Fibroblast of lung (primary cell): ENCODE measurements around the gene ZNF541.

Experiments used
- CTCF ChIP-seq, 2 donors: IDR thresholded peaks in 1 of 2; conservative IDR thresholded peaks in 1 of 2; 1 replicate in 1 of 2; 2 replicates in 1 of 2; pipeline ENCODE4 v1.5.1; 2011 to 2012; ENCODE audit warnings: low read length in 2 of 2, control low read depth in 1 of 2, inconsistent platforms in 1 of 2, low read depth in 1 of 2, mild to moderate bottlenecking in 1 of 2
- EZH2 ChIP-seq: IDR thresholded peaks from 2 replicates; pipeline ENCODE4 v1.5.1; 2012; ENCODE audit warnings: low read length, control low read depth, mild to moderate bottlenecking; ENCODE audit errors: missing control alignments

GRCh38 chr19:47542030-47542475, 30.9 kb downstream of the ZNF541 start:
- no peak for TF ChIP-seq CTCF (conservative IDR thresholded peaks at IDR 0.05 in 1 of 2, IDR thresholded peaks at IDR 0.05 in 1 of 2; ENCODE audit: low read depth in 1 of 2, low read length in 2 of 2)
- no peak for TF ChIP-seq EZH2
